ENCODE results near the gene POLR2B. TPM values are rescaled to one million over a fixed set of nuclear protein-coding genes. Genes with fewer than 3 reads are reported as not detected.

Gene POLR2B
- polyA plus RNA-seq, 3 donors from 2014 or later: 40.7 to 71.6 (median 68.8) TPM

GRCh38 chr4:57013543-57014120 is 34.9 kb downstream of the POLR2B start:
- Mint-ChIP-seq H3K9me3 (no peaks in the 10 kb centered on the region), H3K27ac (peak overlapping the region in 4 of 6 donors; percentile 15 to 65 (median 46)), H3K27me3 (ENCODE audit: low read depth in 3 of 3) (peaks cover 0 to 2% (median 1%) of the 10 kb centered on the region in 3 donors), H3K4me3 (no peak overlapping the region), H3K36me3 (peaks cover 21 to 43% (median 39%) of the 10 kb centered on the region in 3 donors), H3K4me1 (peaks cover 11 to 20% of the 10 kb centered on the region in 2 donors)
- no peak for DNase-seq

DNA sequence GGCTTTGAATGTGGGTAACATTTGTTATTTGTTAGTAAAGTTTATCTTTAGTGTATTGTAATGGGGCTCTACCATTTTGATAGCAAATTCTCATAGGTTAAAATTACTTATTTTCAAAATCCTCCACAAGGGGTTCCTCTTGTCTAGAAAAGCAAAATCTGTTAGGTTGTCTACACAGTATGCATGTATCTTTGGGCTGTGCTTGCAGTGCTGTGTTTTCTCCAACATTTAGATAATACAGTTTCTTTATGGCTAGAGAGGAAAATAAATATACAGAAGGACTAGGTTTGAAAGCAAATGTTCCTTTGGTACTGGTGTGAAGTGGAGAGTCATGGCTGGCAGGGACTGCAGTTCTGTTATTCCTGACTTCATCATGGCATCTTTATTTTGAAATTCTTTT is 40.3 kb downstream of the POLR2B start:
- peaks cover 0 to 2% (median 1%) of the 10 kb centered on the region in 3 donors for H3K27me3 Mint-ChIP-seq (ENCODE audit: low read depth in 3 of 3)
- peak overlapping the region in 5 of 6 donors; percentile 10 to 45 (median 18) for H3K27ac Mint-ChIP-seq
- no peak for DNase-seq
- peaks cover 20 to 64% (median 47%) of the 10 kb centered on the region in 3 donors for H3K36me3 Mint-ChIP-seq
- peaks cover 2 to 35% of the 10 kb centered on the region in 2 donors for H3K4me1 Mint-ChIP-seq
- no peaks in the 10 kb centered on the region for H3K9me3 Mint-ChIP-seq
- H3K4me3 Mint-ChIP-seq: no peak overlapping the region

GRCh38 chr4:57020467-57021101 is 41.9 kb downstream of the POLR2B start:
- H3K27ac Mint-ChIP-seq: peak overlapping the region in 5 of 6 donors; percentile 13 to 64 (median 38)
- H3K36me3 Mint-ChIP-seq: peaks cover 20 to 68% (median 53%) of the 10 kb centered on the region in 3 donors
- no peaks in the 10 kb centered on the region for H3K9me3 Mint-ChIP-seq
- peaks cover 0 to 2% (median 2%) of the 10 kb centered on the region in 3 donors for H3K27me3 Mint-ChIP-seq (ENCODE audit: low read depth in 3 of 3)
- peaks cover 2 to 35% of the 10 kb centered on the region in 2 donors for H3K4me1 Mint-ChIP-seq
- no peak overlapping the region for H3K4me3 Mint-ChIP-seq
- DNase-seq: no peak

DNA sequence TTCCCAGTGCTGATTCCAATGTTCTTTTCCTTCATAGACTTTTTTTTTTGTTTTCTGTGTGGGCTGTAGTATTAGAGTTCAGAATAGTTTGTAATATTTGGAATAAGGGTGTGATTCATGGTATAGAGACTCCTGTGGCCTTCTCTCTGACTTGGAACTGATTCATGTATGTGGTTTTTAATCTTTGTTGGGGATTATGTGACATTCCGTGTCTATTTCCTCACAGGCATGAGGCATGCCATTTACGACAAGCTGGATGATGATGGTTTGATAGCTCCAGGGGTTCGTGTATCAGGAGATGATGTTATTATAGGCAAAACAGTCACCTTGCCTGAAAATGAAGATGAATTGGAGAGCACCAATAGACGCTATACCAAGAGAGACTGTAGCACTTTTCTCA is 44.4 kb downstream of the POLR2B start:
- Mint-ChIP-seq H3K4me1 (peaks cover 2 to 29% of the 10 kb centered on the region in 2 donors), H3K4me3 (no peak overlapping the region), H3K27me3 (ENCODE audit: low read depth in 3 of 3) (peaks cover 0 to 2% (median 0%) of the 10 kb centered on the region in 3 donors), H3K27ac (peak overlapping the region in 3 of 6 donors; percentile 26 to 46 (median 31)), H3K36me3 (peaks cover 19 to 63% (median 40%) of the 10 kb centered on the region in 3 donors), H3K9me3 (no peaks in the 10 kb centered on the region)
- DNase-seq: no peak

- Mint-ChIP-seq H3K36me3 (peaks cover 5 to 17% (median 9%) of the 10 kb centered on the region in 3 donors), H3K27ac (no peak overlapping the region), H3K4me1 (peaks cover 0 to 3% of the 10 kb centered on the region in 2 donors), H3K4me3 (no peak overlapping the region), H3K27me3 (ENCODE audit: low read depth in 3 of 3) (peaks cover 0 to 1% (median 0%) of the 10 kb centered on the region in 3 donors), H3K9me3 (no peaks in the 10 kb centered on the region)
- no peak for DNase-seq
These were observed 55.8 kb downstream of the POLR2B start for GRCh38 chr4:57034520-57034919.

DNA sequence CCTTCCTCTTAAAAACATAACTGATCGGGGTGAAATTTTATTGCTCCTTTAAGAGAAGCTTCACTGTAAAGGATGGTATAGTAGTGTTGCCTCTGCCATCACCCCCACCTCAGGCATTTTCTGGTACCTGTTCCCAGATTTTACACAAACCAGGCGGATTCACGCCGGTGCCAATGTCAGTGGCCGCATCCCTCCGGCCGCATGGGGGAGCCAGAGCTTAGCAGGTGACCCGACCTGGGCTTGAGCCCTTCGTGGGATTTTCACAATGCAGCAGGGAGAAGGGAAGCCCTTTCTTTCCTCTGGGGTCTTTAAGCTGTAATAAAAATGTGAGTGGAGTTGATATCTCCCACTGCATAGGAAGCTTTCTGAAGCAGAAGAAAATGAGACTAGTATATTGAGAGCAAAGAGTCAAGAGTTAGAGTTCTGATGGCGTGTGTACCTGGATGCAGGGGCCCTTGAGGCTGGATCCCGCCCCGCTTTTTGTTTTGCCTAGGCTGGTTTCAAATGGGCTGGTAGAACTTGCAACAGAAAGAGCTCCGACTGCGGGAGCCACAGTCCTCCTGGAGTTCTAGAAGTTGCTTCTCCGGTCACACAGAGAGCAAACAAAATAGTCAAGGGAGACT is 59.4 kb downstream of the POLR2B start:
- peaks cover 0 to 1% (median 0%) of the 10 kb centered on the region in 3 donors for H3K27me3 Mint-ChIP-seq (ENCODE audit: low read depth in 3 of 3)

DNA sequence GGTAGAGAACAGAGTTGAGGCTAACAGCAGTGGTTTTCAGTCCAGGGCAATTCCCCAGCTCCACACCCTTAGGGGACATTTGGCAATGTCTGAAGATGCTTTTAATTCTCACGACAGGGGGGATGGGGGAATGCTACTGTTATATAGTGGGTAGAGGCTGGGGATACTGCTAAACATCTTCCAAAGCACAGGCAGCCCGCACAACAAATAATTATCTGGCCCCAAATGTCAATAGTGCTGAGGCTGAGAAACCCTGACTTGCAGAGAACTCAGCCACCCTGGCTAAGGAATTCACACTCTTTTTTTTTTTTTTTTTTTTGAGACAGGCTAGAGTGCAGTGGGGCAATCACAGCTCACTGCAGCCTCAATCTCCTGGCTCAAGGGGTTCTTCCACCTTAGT is 60.6 kb downstream of the POLR2B start:
- H3K27ac Mint-ChIP-seq: peak overlapping the region in 3 of 6 donors; percentile 40 to 59 (median 43)
- peaks cover 0 to 1% (median 0%) of the 10 kb centered on the region in 3 donors for H3K27me3 Mint-ChIP-seq (ENCODE audit: low read depth in 3 of 3)
- H3K36me3 Mint-ChIP-seq: peaks cover 0 to 10% (median 0%) of the 10 kb centered on the region in 3 donors
- DNase-seq: no peak
- no peak overlapping the region for H3K4me3 Mint-ChIP-seq
- no peaks in the 10 kb centered on the region for H3K9me3 Mint-ChIP-seq
- peaks cover 3 to 4% of the 10 kb centered on the region in 2 donors for H3K4me1 Mint-ChIP-seq

More for the DNA sequence above, 59.4 kb downstream of the POLR2B start:
- Mint-ChIP-seq H3K36me3 (peaks cover 0 to 14% (median 0%) of the 10 kb centered on the region in 3 donors), H3K4me3 (no peak overlapping the region), H3K27ac (peak overlapping the region in 3 of 6 donors; percentile 29 to 61 (median 45)), H3K4me1 (peaks cover 0 to 3% of the 10 kb centered on the region in 2 donors), H3K9me3 (no peaks in the 10 kb centered on the region)
- peak in 2 of 3 donors; percentile 5 to 23 for DNase-seq

- Mint-ChIP-seq H3K4me1 (peaks cover 5 to 6% of the 10 kb centered on the region in 2 donors), H3K27ac (peak overlapping the region in 2 of 6 donors; percentile 23 to 61), H3K4me3 (no peak overlapping the region), H3K36me3 (peaks cover 0 to 10% (median 0%) of the 10 kb centered on the region in 3 donors), H3K27me3 (ENCODE audit: low read depth in 3 of 3) (peaks cover 0 to 1% (median 0%) of the 10 kb centered on the region in 3 donors), H3K9me3 (no peaks in the 10 kb centered on the region)
- DNase-seq: no peak
These were observed 61.8 kb downstream of the POLR2B start for GRCh38 chr4:57040510-57040909.

GRCh38 chr4:57041020-57041419 is 62.3 kb downstream of the POLR2B start:
- H3K27ac Mint-ChIP-seq: peak overlapping the region in 1 of 6 donors; percentile 23
- H3K4me3 Mint-ChIP-seq: no peak overlapping the region
- H3K4me1 Mint-ChIP-seq: peaks cover 5 to 8% of the 10 kb centered on the region in 2 donors
- peaks cover 0 to under 1% (median 0%) of the 10 kb centered on the region in 3 donors for H3K27me3 Mint-ChIP-seq (ENCODE audit: low read depth in 3 of 3)
- DNase-seq: no peak
- H3K9me3 Mint-ChIP-seq: no peaks in the 10 kb centered on the region
- H3K36me3 Mint-ChIP-seq: peaks cover 0 to 10% (median 0%) of the 10 kb centered on the region in 3 donors

GRCh38 chr4:57042711-57043169 is 64.0 kb downstream of the POLR2B start:
- no peak for DNase-seq
- Mint-ChIP-seq H3K27me3 (ENCODE audit: low read depth in 3 of 3) (peaks cover 0 to 2% (median 0%) of the 10 kb centered on the region in 3 donors), H3K27ac (no peak overlapping the region), H3K4me1 (peaks cover 5 to 17% of the 10 kb centered on the region in 2 donors), H3K36me3 (peaks cover 0 to 10% (median 8%) of the 10 kb centered on the region in 3 donors), H3K9me3 (no peaks in the 10 kb centered on the region), H3K4me3 (no peak overlapping the region)

- Mint-ChIP-seq H3K27me3 (ENCODE audit: low read depth in 3 of 3) (peaks cover 0 to 2% (median 0%) of the 10 kb centered on the region in 3 donors), H3K36me3 (peaks cover 0 to 8% (median 8%) of the 10 kb centered on the region in 3 donors), H3K27ac (peak overlapping the region in 1 of 6 donors; percentile 17), H3K4me1 (peaks cover 2 to 17% of the 10 kb centered on the region in 2 donors), H3K4me3 (no peak overlapping the region), H3K9me3 (no peaks in the 10 kb centered on the region)
- no peak for DNase-seq
These were observed 64.9 kb downstream of the POLR2B start for GRCh38 chr4:57043347-57044251.

- no peak overlapping the region for H3K4me3 Mint-ChIP-seq
- no peak for DNase-seq
- H3K36me3 Mint-ChIP-seq: peaks cover 0 to 8% (median 8%) of the 10 kb centered on the region in 3 donors
- H3K27me3 Mint-ChIP-seq (ENCODE audit: low read depth in 3 of 3): peaks cover 0 to 2% (median 0%) of the 10 kb centered on the region in 3 donors
- peaks cover 0 to under 1% (median 0%) of the 10 kb centered on the region in 6 donors for H3K9me3 Mint-ChIP-seq
- peaks cover 3 to 20% of the 10 kb centered on the region in 2 donors for H3K4me1 Mint-ChIP-seq
- peak overlapping the region in 1 of 6 donors; percentile 61 for H3K27ac Mint-ChIP-seq
These were observed 65.6 kb downstream of the POLR2B start for GRCh38 chr4:57044279-57044678.

DNA sequence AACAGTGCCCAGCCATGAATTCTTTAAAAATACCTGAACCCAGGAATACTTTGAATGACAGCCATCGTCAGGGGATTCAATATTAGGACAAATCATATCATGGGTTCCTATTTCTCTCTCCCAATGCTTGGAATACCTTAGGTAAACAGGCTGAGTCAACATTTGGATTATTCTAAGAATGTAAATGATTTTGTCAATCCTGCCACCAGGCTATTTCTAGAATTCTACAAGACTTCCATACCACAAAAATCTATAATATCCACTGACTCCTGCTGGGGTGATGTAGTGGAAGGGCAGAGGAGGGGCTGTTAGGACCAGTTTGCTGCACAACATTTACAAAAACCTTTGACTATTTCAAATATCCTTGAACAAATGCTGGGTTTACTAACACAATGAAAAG is 66.3 kb downstream of the POLR2B start:
- H3K36me3 Mint-ChIP-seq: peaks cover 0 to 8% (median 5%) of the 10 kb centered on the region in 3 donors
- no peak overlapping the region for H3K27ac Mint-ChIP-seq
- no peak overlapping the region for H3K4me3 Mint-ChIP-seq
- H3K27me3 Mint-ChIP-seq (ENCODE audit: low read depth in 3 of 3): peaks cover 0 to 2% (median 0%) of the 10 kb centered on the region in 3 donors
- H3K9me3 Mint-ChIP-seq: peaks cover 0 to 2% (median 0%) of the 10 kb centered on the region in 6 donors
- H3K4me1 Mint-ChIP-seq: peaks cover 6 to 25% of the 10 kb centered on the region in 2 donors
- DNase-seq: no peak

Measured in immature natural killer cell (primary cell).